A172 (cell line): ENCODE data around the gene CACNA2D2. TPM values are rescaled to one million over a fixed set of nuclear protein-coding genes. Genes with fewer than 3 reads are reported as not detected.

Experiments
- total RNA-seq: library from RNA; depleted of rRNA; stranded (reverse); fragments of >200 nt; shearing (Covaris generic); gene quantifications from 2 replicates; pipeline ENCODE4 v1.2.3, GENCODE V29; 2014; rRNA removed

The CACNA2D2 gene
- total RNA-seq, 1 experiment from 2014 or later: 0.26 TPM

Other genes with a start within 250 kb of the CACNA2D2 start
- gene SEMA3B, start 234.5 kb downstream of the CACNA2D2 start, total RNA-seq: 22.9 and 26.3 TPM in 2 replicates
- not detected in 2 replicates for gene LSMEM2, start 224.5 kb downstream of the CACNA2D2 start, total RNA-seq
- gene IFRD2, start 211.2 kb downstream of the CACNA2D2 start, total RNA-seq: 120 and 129 TPM in 2 replicates
- 7.5 and 9.7 TPM in 2 replicates for gene HYAL3, start 204.2 kb downstream of the CACNA2D2 start, total RNA-seq
- 8.5 and 13.1 TPM in 2 replicates for gene NAA80, start 204.2 kb downstream of the CACNA2D2 start, total RNA-seq
- gene HYAL1, start 200.1 kb downstream of the CACNA2D2 start, total RNA-seq: 0.72 and 2.3 TPM in 2 replicates
- gene HYAL2, start 180.9 kb downstream of the CACNA2D2 start, total RNA-seq: 113 TPM in 2 replicates
- 30.6 and 34.3 TPM in 2 replicates for gene TUSC2, start 175.4 kb downstream of the CACNA2D2 start, total RNA-seq
- gene RASSF1, start 162.8 kb downstream of the CACNA2D2 start, total RNA-seq: 12.9 and 16.9 TPM in 2 replicates
- gene ZMYND10, start 157.9 kb downstream of the CACNA2D2 start, total RNA-seq: 0.09 and 0.62 TPM in 2 replicates
- gene NPRL2, start 152.9 kb downstream of the CACNA2D2 start, total RNA-seq: 23.1 and 24.8 TPM in 2 replicates
- 46.9 and 53.7 TPM in 2 replicates for gene CYB561D2, start 152.8 kb downstream of the CACNA2D2 start, total RNA-seq
- 57.3 and 58.9 TPM in 2 replicates for gene TMEM115, start 144.1 kb downstream of the CACNA2D2 start, total RNA-seq
- gene C3orf18, start 64.1 kb upstream of the CACNA2D2 start, total RNA-seq: 0.43 TPM in 1 of 2 replicates, not detected in the other
- 15.3 and 18.1 TPM in 2 replicates for gene HEMK1, start 65.9 kb upstream of the CACNA2D2 start, total RNA-seq
- 1.1 and 2.3 TPM in 2 replicates for gene CISH, start 108.1 kb upstream of the CACNA2D2 start, total RNA-seq
- gene MAPKAPK3, start 113.5 kb upstream of the CACNA2D2 start, total RNA-seq: 78.1 and 84.0 TPM in 2 replicates
- 1.4 TPM in 2 replicates for gene DOCK3, start 171.3 kb upstream of the CACNA2D2 start, total RNA-seq